Effector memory CD8-positive, alpha-beta T cell (primary cell): ENCODE data around the gene MSN.
"Not testable (repeated sequence)": the region's sequence is repeated elsewhere in the genome, so short reads cannot be mapped to it uniquely, and the experiment has no call there.

Source experiments
- ATAC-seq: fragments of 150-1000 bp; cut with Tn5 transposase; replicated peaks from 2 replicates; pipeline ENCODE4 v1.10.0; 2021; ENCODE audit warnings: mild to moderate bottlenecking, moderate library complexity
- DNase-seq, 3 experiments: peaks; one replicate each; pipeline ENCODE4 v3.0.0; 2021
- H3K27ac Mint-ChIP-seq, 2 donors: one replicate each; pipeline ENCODE4 v1.8.0; 2022; ENCODE audit warnings: mild to moderate bottlenecking in 2 of 2, mixed read lengths in 2 of 2, moderate library complexity in 2 of 2
- H3K27me3 Mint-ChIP-seq, 2 donors: one replicate each; pipeline ENCODE4 v1.8.0; 2022; ENCODE audit warnings: mixed read lengths in 2 of 2
- H3K36me3 Mint-ChIP-seq: one replicate; pipeline ENCODE4 v1.8.0; 2022; ENCODE audit warnings: mild to moderate bottlenecking, moderate library complexity, mixed read lengths; ENCODE audit not compliant: insufficient read depth
- H3K4me1 Mint-ChIP-seq, 2 donors: one replicate each; pipeline ENCODE4 v1.8.0; 2022; ENCODE audit warnings: low read depth in 2 of 2, mixed read lengths in 2 of 2
- H3K4me3 Mint-ChIP-seq, 2 donors: one replicate each; pipeline ENCODE4 v1.8.0; 2022; ENCODE audit warnings: mild to moderate bottlenecking in 2 of 2, mixed read lengths in 2 of 2, moderate library complexity in 2 of 2
- H3K9me3 Mint-ChIP-seq, 2 donors: one replicate each; pipeline ENCODE4 v1.8.0; 2022; ENCODE audit warnings: mixed read lengths in 2 of 2

Gene MSN

GRCh38 chrX:65652098-65652497 is 15.4 kb upstream of the MSN start:
- Mint-ChIP-seq H3K36me3 (peaks cover 2% of the 10 kb centered on the region), H3K4me3 (no peak overlapping the region), H3K9me3 (no peaks in the 10 kb centered on the region), H3K4me1 (peaks cover 16 to 17% of the 10 kb centered on the region in 2 donors), H3K27me3 (no peaks in the 10 kb centered on the region), H3K27ac (no peak overlapping the region)
- DNase-seq: no peak
- no peak for ATAC-seq

GRCh38 chrX:65657009-65657441 is 10.4 kb upstream of the MSN start:
- not testable (repeated sequence) for H3K27me3 Mint-ChIP-seq

DNA sequence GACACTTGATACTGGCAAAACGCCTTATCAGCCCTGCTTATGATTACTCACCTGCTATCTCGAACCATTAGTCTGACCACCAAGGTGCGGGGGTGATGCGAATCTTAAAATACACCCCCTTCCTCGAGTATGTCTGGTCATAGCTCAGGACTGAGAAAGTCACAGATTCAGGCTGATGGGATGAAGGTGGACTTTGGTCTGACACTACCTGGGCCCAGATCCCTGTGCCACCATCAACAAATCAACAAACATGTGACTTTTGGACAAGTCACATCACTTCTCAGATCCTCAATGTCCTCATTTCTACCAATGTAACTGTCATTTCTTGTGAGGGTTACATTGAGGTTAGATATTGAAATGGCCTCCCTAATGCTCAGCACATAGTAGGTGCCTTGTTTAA is 9.8 kb upstream of the MSN start:
- Mint-ChIP-seq H3K4me3 (peak overlapping the region in 1 of 2 donors; percentile 20), H3K9me3 (no peaks in the 10 kb centered on the region), H3K27me3 (no peaks in the 10 kb centered on the region), H3K4me1 (peaks cover 16 to 25% of the 10 kb centered on the region in 2 donors), H3K27ac (peak overlapping the region in 1 of 2 donors; percentile 17), H3K36me3 (no peaks in the 10 kb centered on the region)
- DNase-seq (no peak), ATAC-seq (no peak)

More at GRCh38 chrX:65657009-65657441, 10.4 kb upstream of the MSN start:
- DNase-seq, H3K9me3 Mint-ChIP-seq, H3K36me3 Mint-ChIP-seq: not testable (repeated sequence)
- Mint-ChIP-seq H3K27ac (peak overlapping the region; percentile 92 to 97), H3K4me1 (peaks cover 16 to 25% of the 10 kb centered on the region in 2 donors), H3K4me3 (peak overlapping the region; percentile 76 to 86)
- ATAC-seq: peak; percentile 62

- H3K4me1 Mint-ChIP-seq: peaks cover 16 to 29% of the 10 kb centered on the region in 2 donors
- DNase-seq (no peak), ATAC-seq (no peak)
- no peaks in the 10 kb centered on the region for H3K27me3 Mint-ChIP-seq
- peak overlapping the region in 1 of 2 donors; percentile 17 for H3K27ac Mint-ChIP-seq
- H3K4me3 Mint-ChIP-seq: peak overlapping the region in 1 of 2 donors; percentile 20
- H3K36me3 Mint-ChIP-seq: no peaks in the 10 kb centered on the region
- H3K9me3 Mint-ChIP-seq: no peaks in the 10 kb centered on the region
Measured at GRCh38 chrX:65658229-65658628, 9.2 kb upstream of the MSN start.

- ATAC-seq (no peak), DNase-seq (no peak)
- no peaks in the 10 kb centered on the region for H3K27me3 Mint-ChIP-seq
- peaks cover 8% of the 10 kb centered on the region for H3K36me3 Mint-ChIP-seq
- peak overlapping the region; percentile 96 to 97 for H3K4me3 Mint-ChIP-seq
- peaks cover 29 to 35% of the 10 kb centered on the region in 2 donors for H3K4me1 Mint-ChIP-seq
- H3K9me3 Mint-ChIP-seq: no peaks in the 10 kb centered on the region
- peak overlapping the region; percentile 29 to 87 for H3K27ac Mint-ChIP-seq
Measured at GRCh38 chrX:65667157-65667502, 324 bp upstream of the MSN start.

GRCh38 chrX:65668377-65669310 is 1.2 kb downstream of the MSN start:
- peak; percentile 23 to 33 (median 27) for DNase-seq
- Mint-ChIP-seq H3K9me3 (no peaks in the 10 kb centered on the region), H3K27ac (peak overlapping the region; percentile 87 to 93), H3K4me3 (peak overlapping the region; percentile 96 to 97), H3K4me1 (peaks cover 39 to 40% of the 10 kb centered on the region in 2 donors), H3K36me3 (peaks cover 23% of the 10 kb centered on the region), H3K27me3 (no peaks in the 10 kb centered on the region)
- peak; percentile 42 for ATAC-seq

- Mint-ChIP-seq H3K4me3 (peak overlapping the region; percentile 96 to 97), H3K36me3 (peaks cover 35% of the 10 kb centered on the region), H3K9me3 (no peaks in the 10 kb centered on the region), H3K4me1 (peaks cover 57 to 63% of the 10 kb centered on the region in 2 donors), H3K27me3 (no peaks in the 10 kb centered on the region), H3K27ac (peak overlapping the region; percentile 77 to 87)
- ATAC-seq (no peak), DNase-seq (no peak)
Measured at GRCh38 chrX:65671286-65671685, 3.8 kb downstream of the MSN start.

DNA sequence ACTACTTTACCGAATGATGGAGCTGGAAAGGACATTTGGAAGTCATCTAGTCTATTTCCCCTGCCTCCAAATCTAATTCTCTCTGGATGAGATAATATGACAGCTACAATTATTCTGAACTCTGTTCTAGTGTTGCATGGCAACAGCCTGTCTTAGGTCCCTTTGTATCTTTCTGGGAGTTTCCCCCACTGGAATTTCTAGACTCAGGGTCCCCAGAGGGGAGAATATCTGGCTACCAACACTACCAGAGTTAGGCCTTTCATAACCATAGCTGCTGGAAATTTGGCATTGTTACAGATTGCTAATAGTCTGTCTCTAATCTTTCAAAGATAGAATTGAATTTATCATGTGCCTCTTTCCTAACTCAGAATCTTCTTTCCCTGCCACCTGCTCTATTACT is 4.5 kb downstream of the MSN start:
- no peaks in the 10 kb centered on the region for H3K9me3 Mint-ChIP-seq
- DNase-seq: no peak
- H3K4me1 Mint-ChIP-seq: peaks cover 56 to 62% of the 10 kb centered on the region in 2 donors
- no peaks in the 10 kb centered on the region for H3K27me3 Mint-ChIP-seq
- H3K36me3 Mint-ChIP-seq: peaks cover 40% of the 10 kb centered on the region
- H3K4me3 Mint-ChIP-seq: peak overlapping the region; percentile 96 to 97
- no peak for ATAC-seq
- peak overlapping the region; percentile 77 to 87 for H3K27ac Mint-ChIP-seq

GRCh38 chrX:65673857-65674203 is 6.4 kb downstream of the MSN start:
- no peak for DNase-seq
- H3K27me3 Mint-ChIP-seq: no peaks in the 10 kb centered on the region
- ATAC-seq: no peak
- H3K36me3 Mint-ChIP-seq: peaks cover 37% of the 10 kb centered on the region
- peak overlapping the region; percentile 77 to 87 for H3K27ac Mint-ChIP-seq
- H3K4me1 Mint-ChIP-seq: peaks cover 62 to 71% of the 10 kb centered on the region in 2 donors
- H3K9me3 Mint-ChIP-seq: no peaks in the 10 kb centered on the region
- H3K4me3 Mint-ChIP-seq: peak overlapping the region; percentile 96 to 97

DNA sequence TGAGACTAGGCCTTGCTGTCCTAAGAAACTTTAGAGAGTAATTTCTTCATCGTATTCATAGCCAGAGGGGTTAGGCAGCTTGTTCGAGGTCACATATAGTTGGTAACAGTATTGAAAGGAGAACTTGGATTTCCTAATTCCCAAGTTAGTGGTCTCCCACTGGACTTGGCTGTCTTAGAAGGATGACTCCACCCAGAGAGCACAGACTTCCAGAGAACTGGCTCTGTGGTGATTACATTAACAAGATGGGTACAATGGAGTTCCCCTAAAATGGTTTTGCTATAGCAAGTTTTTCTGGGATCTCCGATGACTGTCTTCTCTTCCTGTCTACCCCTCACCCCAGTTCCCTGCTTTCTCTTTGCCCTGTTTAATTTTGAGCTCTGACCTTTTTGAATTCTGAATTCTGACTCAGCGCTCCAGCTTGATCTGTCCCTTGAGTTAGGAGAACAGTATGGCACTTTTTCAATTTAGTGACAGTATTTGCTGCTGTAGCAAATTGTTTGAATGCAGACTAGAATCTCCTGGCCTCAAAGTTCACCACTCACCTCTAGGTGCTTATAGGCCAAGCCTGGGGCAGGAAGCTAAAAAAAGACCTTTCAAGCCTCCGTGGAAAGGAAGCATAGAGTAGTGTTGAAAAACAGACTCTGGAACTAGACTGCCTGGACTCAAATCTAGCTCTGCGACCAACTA is 6.9 kb downstream of the MSN start:
- Mint-ChIP-seq H3K4me1 (peaks cover 64 to 74% of the 10 kb centered on the region in 2 donors), H3K27ac (peak overlapping the region; percentile 77 to 87), H3K36me3 (peaks cover 37% of the 10 kb centered on the region), H3K4me3 (peak overlapping the region; percentile 96 to 97), H3K9me3 (no peaks in the 10 kb centered on the region), H3K27me3 (no peaks in the 10 kb centered on the region)
- ATAC-seq: peak; percentile 68
- DNase-seq: peak in 1 of 3 experiments; percentile 8

DNA sequence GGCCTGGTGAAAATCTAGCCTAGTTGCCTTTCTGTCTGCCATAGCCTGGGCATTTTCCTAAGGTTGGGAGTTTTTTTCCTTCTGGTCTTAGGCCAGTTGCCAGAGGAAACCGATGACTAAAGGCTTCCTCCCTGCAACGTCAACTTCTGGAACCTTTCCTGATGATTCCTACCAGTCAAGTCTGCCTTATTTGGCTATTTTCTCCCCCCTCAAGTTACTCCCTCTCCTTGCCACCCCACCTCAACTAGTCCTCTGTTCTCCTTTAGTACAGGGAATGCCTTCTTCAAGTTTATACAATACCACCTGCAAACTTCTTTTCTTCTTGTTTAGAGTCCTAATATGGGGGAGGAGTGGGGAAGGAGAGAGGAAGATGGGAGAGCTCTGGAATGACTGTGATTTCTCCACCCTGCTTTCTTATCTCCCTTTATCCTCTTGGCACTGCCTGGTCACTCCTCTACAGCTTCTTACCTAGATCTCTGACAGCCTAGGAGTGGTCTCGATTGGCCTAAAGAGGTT is 10.6 kb downstream of the MSN start:
- peaks cover 31% of the 10 kb centered on the region for H3K36me3 Mint-ChIP-seq
- no peaks in the 10 kb centered on the region for H3K9me3 Mint-ChIP-seq
- DNase-seq: no peak
- H3K27ac Mint-ChIP-seq: peak overlapping the region; percentile 79 to 84
- no peaks in the 10 kb centered on the region for H3K27me3 Mint-ChIP-seq
- H3K4me3 Mint-ChIP-seq: peak overlapping the region; percentile 73 to 97
- peaks cover 59 to 83% of the 10 kb centered on the region in 2 donors for H3K4me1 Mint-ChIP-seq
- ATAC-seq: no peak

DNA sequence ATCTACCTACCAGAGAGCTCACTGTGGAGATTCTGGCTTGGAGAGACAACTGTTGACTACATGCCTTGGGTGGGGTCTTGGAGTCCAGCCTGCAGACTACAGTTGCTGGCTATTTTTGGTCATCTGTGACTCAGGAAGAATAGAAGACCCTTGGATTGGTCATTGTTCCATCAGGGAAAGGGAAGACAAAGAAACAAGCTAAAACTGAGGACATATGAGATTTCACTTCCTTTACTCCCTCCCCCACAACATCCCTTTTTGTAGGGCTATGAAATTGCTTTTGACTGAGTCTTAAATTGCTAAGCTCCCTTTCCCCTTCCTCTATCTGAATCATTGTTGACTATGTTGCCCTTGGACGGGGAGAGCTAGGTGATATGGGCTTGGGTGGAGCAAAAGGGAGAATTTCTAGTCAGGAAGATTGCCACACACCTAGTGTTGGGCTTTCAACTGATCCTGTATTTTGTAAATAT is 11.7 kb downstream of the MSN start:
- Mint-ChIP-seq H3K36me3 (peaks cover 30% of the 10 kb centered on the region), H3K27me3 (no peaks in the 10 kb centered on the region), H3K9me3 (no peaks in the 10 kb centered on the region), H3K27ac (peak overlapping the region; percentile 79 to 84), H3K4me3 (peak overlapping the region; percentile 73 to 97), H3K4me1 (peaks cover 53 to 80% of the 10 kb centered on the region in 2 donors)
- no peak for DNase-seq
- ATAC-seq: no peak

DNA sequence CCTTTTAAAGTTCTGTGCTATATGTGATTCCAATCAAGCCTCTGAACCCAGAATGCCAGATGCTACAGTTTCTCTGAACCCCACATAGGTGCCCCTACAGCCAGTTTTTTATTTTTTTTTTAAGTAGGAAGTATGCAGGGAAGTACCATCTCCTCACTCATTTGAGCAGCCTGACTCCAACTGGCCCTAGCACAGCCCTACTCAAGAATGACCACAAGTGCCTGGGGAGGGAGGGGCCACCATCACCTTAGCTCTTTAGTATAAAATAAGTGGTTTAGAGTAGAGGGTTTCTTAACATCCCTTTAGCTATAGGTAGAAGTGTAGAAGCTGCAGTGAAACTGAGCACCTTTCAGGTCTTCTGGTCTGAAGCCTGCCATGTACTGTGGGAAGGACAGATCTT is 14.4 kb downstream of the MSN start:
- H3K27ac Mint-ChIP-seq: peak overlapping the region; percentile 26 to 84
- no peaks in the 10 kb centered on the region for H3K27me3 Mint-ChIP-seq
- peaks cover 26% of the 10 kb centered on the region for H3K36me3 Mint-ChIP-seq
- H3K9me3 Mint-ChIP-seq: no peaks in the 10 kb centered on the region
- ATAC-seq (peak; percentile 37), DNase-seq (no peak)
- peaks cover 49 to 78% of the 10 kb centered on the region in 2 donors for H3K4me1 Mint-ChIP-seq
- H3K4me3 Mint-ChIP-seq: peak overlapping the region; percentile 62 to 73
